GM18861 (cell line): ENCODE measurements around the gene XBP1.
"Not testable (repeated sequence)": the region's sequence is repeated elsewhere in the genome, so short reads cannot be mapped to it uniquely, and the experiment has no call there.

Source experiments
- ATAC-seq: cut with Tn5 transposase; IDR thresholded peaks from one replicate; pipeline ENCODE4 v1.9.1; 2021; ENCODE audit not compliant: unreplicated experiment

Gene XBP1

DNA sequence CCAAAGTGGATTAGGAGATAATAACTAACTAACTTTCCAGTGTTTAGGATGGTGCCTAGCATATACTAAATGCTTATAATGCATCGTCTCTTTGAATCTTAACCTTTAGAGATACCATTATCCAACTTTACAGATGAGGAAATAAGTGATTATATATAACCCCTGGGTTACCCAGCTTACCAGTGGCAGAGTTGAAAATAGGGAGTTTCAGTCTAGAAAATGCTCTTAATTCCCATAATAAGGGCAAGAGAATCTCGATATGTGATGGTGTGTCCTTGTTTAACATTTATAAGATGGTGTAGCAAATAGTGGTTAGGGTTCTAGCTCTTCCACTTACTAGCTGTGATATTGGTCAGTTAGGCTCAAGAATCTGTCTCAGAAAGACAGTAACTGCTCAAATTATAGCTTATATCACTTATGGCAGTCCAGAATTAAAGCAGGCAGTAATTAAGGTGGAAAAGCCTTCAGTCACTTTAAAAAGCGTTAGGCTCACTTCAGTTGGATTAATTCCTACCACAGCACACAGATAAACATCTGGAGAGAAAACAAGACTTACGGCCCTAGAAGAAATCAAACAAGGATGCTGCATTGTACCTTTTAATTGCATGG is 6.3 kb downstream of the XBP1 start:
- no peak for ATAC-seq

GRCh38 chr22:28792491-28793383 is 7.6 kb downstream of the XBP1 start:
- peak; percentile 15 for ATAC-seq

DNA sequence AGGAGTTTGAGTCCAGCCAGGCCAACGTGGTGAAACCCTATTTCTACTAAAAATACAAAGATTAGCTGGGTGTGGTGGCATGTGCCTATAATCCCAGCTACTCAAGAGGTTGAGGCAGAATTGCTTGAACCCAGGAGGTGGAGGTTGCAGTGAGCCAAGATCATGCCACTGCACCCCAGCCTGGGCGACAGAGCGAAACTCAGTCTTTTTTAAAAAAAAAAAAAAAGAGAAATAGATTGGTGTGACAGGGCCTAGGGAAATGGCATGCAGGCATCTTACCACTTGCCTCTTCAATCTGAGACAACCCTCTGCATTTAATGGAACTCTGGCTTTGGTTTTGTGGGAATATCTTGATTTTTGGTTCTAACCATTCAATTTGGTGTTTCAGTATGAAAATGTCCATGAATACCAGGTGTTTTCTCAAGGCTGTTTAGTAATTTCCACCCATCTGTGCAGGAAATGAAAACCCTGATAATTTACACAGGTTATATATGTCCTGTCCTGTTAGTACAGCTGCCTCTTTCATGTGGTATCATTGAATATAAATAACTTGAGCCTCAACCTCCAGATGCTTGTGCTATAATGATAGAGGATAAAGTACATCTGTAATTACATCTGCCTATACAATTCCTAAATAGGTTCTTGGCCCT is 8.4 kb downstream of the XBP1 start:
- ATAC-seq = peak; percentile 48

- ATAC-seq = no peak
These were observed 9.2 kb downstream of the XBP1 start for GRCh38 chr22:28791124-28791523.

DNA sequence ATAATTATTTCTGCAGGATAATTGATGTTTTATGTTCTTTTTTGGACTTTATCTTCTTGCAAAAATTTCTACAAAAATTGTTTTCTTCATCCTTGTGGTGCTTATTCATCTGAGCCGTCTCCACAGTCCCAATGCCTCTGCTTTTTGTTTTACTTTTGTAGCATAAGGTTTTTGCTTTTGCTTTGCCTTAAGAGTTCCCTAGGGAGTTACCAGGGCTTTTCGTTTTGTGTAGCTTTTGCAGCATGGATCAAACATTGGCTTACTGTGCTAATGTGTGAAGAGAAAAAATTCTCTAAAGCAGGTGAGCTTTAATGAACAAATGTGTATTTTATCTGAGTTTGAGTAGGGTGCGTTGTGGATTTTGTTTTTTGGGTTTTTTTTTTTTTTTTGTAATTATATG is 11.8 kb downstream of the XBP1 start:
- no peak for ATAC-seq

GRCh38 chr22:28783786-28784671 is 16.3 kb downstream of the XBP1 start:
- ATAC-seq = no peak

DNA sequence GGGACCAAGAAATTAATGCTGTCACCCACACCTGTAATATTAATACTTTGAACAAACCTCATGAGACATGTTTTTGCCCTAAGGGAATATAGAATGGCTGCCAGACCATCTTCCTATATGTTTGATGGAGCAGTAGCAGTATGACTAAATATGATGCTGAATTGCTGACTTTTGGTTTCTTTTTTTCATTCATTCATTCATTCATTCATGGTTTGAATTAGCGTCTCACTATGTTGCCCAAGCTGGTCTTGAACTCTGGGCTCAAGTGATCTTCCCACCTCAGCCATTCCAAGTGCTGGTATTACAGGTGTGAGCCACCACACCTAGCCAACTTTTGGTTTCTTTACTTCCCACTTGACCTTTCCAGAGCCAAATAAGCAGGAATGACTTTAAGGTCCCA is 20.1 kb downstream of the XBP1 start:
- no peak for ATAC-seq

DNA sequence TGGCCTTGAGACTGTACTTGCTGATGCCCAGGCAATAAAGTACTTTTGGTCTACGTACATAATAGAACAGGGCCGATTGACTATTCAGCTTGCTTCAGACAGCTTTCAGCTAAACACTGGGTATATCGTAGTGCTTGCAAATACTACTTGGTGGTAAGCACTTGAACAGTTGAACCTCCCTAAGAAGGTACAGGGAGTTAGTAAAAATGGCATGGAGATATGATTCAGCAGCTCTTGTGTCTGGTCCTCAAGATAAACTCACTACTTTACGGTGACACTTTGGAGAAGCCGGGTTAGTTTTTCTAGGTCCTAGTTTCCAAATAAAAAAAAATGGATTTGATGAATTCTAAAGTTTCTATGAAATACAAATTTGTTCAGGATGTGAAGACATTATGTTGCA is 20.5 kb downstream of the XBP1 start:
- ATAC-seq = no peak

GRCh38 chr22:28774378-28774777 is 26.0 kb downstream of the XBP1 start:
- no peak for ATAC-seq

GRCh38 chr22:28773461-28773867 is 26.9 kb downstream of the XBP1 start:
- peak; percentile 36 for ATAC-seq

DNA sequence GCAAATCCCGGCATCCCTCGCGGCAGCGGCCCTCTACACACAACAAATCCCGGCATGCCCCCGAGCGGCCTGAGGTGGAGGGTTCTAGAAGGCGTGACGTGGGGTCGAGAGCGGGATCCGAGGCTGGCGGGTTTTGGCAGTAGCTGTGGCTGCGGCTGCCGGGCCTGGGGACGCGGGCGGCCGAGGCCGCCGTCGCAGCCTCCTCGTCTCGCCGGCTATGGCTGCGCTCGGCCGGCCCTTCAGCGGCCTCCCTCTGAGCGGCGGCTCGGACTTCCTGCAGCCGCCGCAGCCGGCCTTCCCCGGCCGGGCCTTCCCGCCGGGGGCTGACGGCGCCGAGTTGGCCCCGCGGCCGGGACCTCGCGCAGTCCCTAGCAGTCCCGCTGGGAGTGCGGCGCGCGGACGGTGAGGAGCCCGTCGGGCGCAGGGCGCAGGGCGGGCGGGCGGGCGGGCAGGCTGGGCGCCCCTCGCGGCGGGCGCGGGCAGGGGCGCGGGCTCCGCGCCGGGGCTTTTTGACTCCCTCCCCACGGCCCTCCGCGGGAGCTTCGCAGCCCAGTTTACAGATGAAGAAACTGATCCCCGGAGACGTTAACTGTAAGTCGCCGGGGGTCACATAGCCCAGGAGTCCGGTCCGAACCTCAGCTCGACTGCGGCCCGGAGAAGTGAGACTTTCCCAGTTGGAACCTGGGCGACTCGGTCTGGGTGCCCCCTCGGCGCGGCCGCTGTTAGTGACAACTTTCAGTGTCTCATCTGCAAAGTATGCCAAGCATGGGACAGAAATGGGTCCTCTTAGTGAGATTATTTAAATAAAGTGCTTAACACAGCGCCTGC is 27.5 kb downstream of the XBP1 start, which contains the start of gene CCDC117:
CCDC117 (plus strand) TSS at position 63 of the 828 bp plus-strand sequence; CDS start at position 218, 155 bp downstream.
- peak; percentile 68 for ATAC-seq

DNA sequence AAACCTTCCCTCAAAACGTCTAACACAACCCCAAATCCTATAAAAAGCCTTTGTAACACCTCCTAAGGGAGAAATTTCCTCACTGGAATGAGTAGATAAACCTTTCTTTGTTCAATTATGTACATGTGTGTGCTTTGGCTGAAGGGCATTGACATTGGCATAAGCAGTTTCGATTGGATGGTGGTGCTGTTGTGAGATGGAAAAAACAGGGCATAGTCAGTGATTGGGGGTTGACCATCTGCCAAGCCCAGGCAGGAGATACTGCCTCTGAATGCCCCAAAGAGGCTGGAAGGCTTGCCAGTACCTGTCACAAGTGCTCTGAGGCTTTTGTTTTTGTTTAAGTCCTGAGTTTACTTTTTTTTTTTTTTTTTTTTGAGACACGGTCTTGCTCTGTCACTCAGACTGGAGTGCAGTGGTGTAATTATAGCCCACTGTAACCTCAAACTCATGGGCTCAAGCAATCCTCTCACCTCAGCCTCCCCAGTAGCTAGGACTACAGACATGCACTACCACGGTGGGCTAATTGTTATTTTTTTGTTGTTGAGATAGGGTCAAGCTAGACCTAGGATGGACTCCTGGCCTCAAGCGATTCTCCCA is 29.1 kb downstream of the XBP1 start:
- no peak for ATAC-seq

- no peak for ATAC-seq
These were observed 30.8 kb downstream of the XBP1 start for GRCh38 chr22:28769394-28770085.

DNA sequence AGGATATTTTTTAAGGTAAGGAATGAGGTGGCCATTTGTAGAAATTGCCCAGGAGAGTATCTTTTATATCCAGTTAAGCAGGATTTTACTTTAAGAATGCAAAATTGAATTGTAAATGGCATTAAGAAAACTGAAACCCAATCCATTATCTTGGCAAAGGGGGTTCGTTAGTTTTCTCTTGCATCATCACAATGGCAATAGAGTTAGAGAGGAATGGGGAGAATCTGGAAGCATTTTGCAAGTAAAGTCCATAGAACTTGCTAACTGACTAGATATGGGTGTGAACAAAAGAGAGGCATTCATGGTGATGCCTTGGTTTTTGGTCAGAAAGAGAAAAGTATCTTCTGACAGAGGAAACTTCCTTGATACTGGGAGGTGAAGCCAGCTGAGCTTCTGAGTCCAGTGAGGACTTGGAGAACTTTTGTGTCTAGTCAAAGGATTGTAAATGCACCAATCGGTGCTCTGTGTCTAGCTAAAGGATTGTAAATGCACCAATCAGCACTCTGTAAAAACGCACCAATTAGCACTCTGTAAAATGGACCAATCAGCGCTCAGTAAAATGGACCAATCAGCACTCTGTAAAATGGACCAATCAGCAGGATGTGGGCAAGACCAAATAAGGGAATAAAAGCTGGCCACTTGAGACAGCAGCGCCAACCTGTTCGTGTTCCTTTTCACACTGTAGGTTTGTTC is 31.5 kb downstream of the XBP1 start:
- ATAC-seq = no peak

DNA sequence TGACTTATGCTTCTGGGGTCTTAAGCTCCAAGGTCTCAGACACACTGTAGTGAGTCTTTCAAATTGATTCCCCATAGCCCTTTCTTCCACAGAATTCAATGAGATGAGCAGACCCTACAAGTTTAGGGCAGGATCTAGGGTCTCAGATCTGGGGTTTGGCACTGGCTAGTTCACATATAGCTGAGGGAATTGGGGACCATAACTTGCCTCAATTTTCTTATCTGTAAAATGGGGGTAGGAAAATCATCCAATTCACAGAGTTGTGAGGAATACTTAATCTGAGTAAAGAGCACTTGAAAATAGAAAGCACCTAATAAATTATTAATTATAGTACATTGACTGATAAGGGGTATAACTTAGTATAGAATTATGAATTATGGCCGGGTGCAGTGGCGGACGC is 33.7 kb downstream of the XBP1 start:
- ATAC-seq = no peak

DNA sequence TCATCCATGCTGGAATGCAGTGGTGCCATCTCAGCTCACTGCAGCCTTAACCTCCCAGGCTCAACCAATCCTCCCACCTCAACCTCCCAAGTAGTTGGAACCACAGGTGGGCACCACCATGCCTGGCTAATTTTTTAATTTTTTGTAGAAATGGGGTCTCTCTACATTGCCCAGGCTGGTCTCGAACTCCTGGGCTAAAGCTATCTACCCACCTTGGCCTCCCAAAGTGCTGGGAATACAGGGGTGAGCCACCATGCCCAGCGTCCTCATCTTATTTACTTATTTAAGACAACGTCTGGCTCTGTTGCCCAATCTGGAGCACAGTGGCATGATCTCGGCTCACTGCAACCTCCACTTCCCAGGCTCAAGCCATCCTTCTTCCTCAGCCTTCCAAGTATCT is 38.4 kb downstream of the XBP1 start:
- not testable (repeated sequence) for ATAC-seq

DNA sequence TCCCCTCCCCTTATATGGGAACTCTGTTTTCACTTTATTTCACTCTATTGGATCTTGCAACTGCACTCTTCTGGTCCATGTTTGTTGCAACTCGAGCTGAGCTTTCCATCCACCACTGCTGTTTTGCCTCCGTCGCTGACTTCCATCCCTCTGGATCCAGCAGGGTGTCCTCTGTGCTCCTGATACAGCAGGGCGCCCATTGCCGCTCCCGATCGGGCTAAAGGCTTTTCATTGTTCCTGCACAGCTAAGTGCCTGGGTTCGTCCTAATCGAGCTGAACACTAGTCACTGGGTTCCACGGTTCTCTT is 39.0 kb downstream of the XBP1 start:
- ATAC-seq = no peak

- no peak for ATAC-seq
These were observed 40.4 kb downstream of the XBP1 start for GRCh38 chr22:28759861-28760560.
